Measurements from ENCODE around the gene OR2H1. TPM values are rescaled to one million over a fixed set of nuclear protein-coding genes. Genes with fewer than 3 reads are reported as not detected.

Gene OR2H1
- total RNA-seq, 1 donor from 2014 or later = not detected

DNA sequence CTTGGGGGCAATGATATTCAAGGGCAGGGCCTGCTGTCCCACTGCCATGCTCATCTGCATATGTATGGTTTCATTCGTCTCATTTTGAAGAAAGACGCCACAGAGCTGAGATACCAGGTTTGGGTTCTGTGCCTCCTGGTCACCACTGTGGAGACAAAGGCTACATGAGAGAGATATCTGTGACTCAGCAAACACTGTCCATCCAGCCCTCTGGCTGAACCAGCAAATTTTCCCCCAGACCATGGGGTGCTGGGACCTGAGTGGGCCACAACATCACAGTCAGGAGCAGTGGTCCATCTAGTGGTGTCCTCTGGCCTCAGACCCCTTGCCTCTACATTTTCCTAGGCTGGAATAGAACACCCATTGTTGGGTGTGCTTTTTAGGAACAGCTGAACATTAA, 30.7 kb downstream of the OR2H1 start, which contains the start of gene MAS1L:
Gene MAS1L (minus strand): TSS at position 297 of the 400 bp plus-strand sequence. CDS start 54 bp downstream, at position 243.
- intact Hi-C loops (cut with micrococcal nuclease) = no loop called here
- H3K27me3 Mint-ChIP-seq (ENCODE audit: low read depth) = peaks cover 6% of the 10 kb centered on the region
- H3K27ac Mint-ChIP-seq = no peak within 1 kb of the TSS
- no peaks in the 10 kb centered on the region for H3K4me1 Mint-ChIP-seq (ENCODE audit: low read depth)
- DNase-seq (ENCODE audit: low spot score) = no peak
- H3K9me3 Mint-ChIP-seq = no peaks in the 10 kb centered on the region
- H3K4me3 Mint-ChIP-seq (ENCODE audit: low read depth) = no peak within 1 kb of the TSS
- no peaks in the 10 kb centered on the region for H3K36me3 Mint-ChIP-seq (ENCODE audit: low read depth)

DNA sequence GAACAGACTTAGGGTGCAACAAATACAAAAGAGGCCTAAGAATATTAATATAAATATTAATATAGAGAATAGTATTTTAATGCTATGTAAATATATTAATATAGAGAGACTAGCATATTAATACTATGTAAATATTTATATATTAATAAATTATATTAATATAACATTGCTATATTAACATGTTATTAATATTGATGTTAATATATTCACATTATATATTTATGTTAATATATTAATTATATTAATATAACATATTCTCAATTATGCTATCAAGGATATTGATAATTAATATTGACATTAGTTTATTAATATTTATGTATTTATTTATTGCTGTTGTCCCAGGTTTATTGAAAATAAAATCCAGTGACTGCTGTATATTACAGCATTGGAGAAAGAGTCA, 31.9 kb downstream of the OR2H1 start:
- Mint-ChIP-seq H3K27ac (no peak overlapping the region), H3K36me3 (ENCODE audit: low read depth) (no peaks in the 10 kb centered on the region), H3K9me3 (no peaks in the 10 kb centered on the region), H3K27me3 (ENCODE audit: low read depth) (peaks cover 9% of the 10 kb centered on the region), H3K4me3 (ENCODE audit: low read depth) (no peak overlapping the region), H3K4me1 (ENCODE audit: low read depth) (no peaks in the 10 kb centered on the region)
- intact Hi-C loops (cut with micrococcal nuclease) = no loop called here
- no peak for DNase-seq (ENCODE audit: low spot score)

- Mint-ChIP-seq H3K36me3 (ENCODE audit: low read depth) (no peaks in the 10 kb centered on the region), H3K27me3 (ENCODE audit: low read depth) (peaks cover 9% of the 10 kb centered on the region), H3K27ac (no peak overlapping the region), H3K4me3 (ENCODE audit: low read depth) (no peak overlapping the region), H3K9me3 (no peaks in the 10 kb centered on the region), H3K4me1 (ENCODE audit: low read depth) (no peaks in the 10 kb centered on the region)
- DNase-seq (ENCODE audit: low spot score) = no peak
- intact Hi-C loops (cut with micrococcal nuclease) = no loop called here
Measured at GRCh38 chr6:29489286-29489685, 32.3 kb downstream of the OR2H1 start.

GRCh38 chr6:29490055-29490454, 33.1 kb downstream of the OR2H1 start:
- DNase-seq (ENCODE audit: low spot score) = no peak
- Mint-ChIP-seq H3K27ac (no peak overlapping the region), H3K4me3 (ENCODE audit: low read depth) (no peak overlapping the region), H3K9me3 (no peaks in the 10 kb centered on the region), H3K27me3 (ENCODE audit: low read depth) (peaks cover 9% of the 10 kb centered on the region), H3K4me1 (ENCODE audit: low read depth) (no peaks in the 10 kb centered on the region), H3K36me3 (ENCODE audit: low read depth) (no peaks in the 10 kb centered on the region)
- intact Hi-C loops (cut with micrococcal nuclease) = no loop called here

- H3K27ac Mint-ChIP-seq = no peak overlapping the region
- no peaks in the 10 kb centered on the region for H3K36me3 Mint-ChIP-seq (ENCODE audit: low read depth)
- H3K9me3 Mint-ChIP-seq = no peaks in the 10 kb centered on the region
- no peaks in the 10 kb centered on the region for H3K4me1 Mint-ChIP-seq (ENCODE audit: low read depth)
- no peak for DNase-seq (ENCODE audit: low spot score)
- no peak overlapping the region for H3K4me3 Mint-ChIP-seq (ENCODE audit: low read depth)
- intact Hi-C loops (cut with micrococcal nuclease) = no loop called here
- peaks cover 9% of the 10 kb centered on the region for H3K27me3 Mint-ChIP-seq (ENCODE audit: low read depth)
Measured at GRCh38 chr6:29490552-29490951, 33.6 kb downstream of the OR2H1 start.

- no peak for DNase-seq (ENCODE audit: low spot score)
- intact Hi-C loops (cut with micrococcal nuclease) = no loop called here
Measured at GRCh38 chr6:29491574-29491973, 34.6 kb downstream of the OR2H1 start.

DNA sequence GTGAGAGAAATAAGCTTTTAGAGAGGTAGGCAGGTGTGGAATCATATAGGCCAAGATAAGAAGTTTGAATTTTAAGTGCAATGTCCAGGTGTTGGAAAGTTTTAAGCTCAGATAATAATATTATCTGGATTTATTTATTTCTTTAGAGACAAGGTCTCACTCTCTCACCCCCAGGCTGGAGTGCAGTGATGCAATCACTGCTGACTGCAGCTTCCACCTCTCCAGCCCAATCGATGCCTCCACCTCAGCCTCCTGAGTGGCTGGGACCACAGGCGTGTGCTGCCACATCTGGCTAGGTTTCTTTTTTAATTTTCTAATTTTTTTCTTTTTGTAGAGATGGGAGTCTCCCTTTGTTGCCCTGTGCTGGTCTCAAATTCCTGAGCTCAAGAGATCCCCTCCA, 36.3 kb downstream of the OR2H1 start:
- peaks cover 16% of the 10 kb centered on the region for H3K27me3 Mint-ChIP-seq (ENCODE audit: low read depth)
- H3K4me1 Mint-ChIP-seq (ENCODE audit: low read depth) = no peaks in the 10 kb centered on the region
- H3K9me3 Mint-ChIP-seq = no peaks in the 10 kb centered on the region
- intact Hi-C loops (cut with micrococcal nuclease) = no loop called here
- H3K27ac Mint-ChIP-seq = no peak overlapping the region
- DNase-seq (ENCODE audit: low spot score) = no peak
- no peak overlapping the region for H3K4me3 Mint-ChIP-seq (ENCODE audit: low read depth)
- no peaks in the 10 kb centered on the region for H3K36me3 Mint-ChIP-seq (ENCODE audit: low read depth)

More at GRCh38 chr6:29491574-29491973, 34.6 kb downstream of the OR2H1 start:
- no peak overlapping the region for H3K27ac Mint-ChIP-seq
- H3K9me3 Mint-ChIP-seq = no peaks in the 10 kb centered on the region
- no peak overlapping the region for H3K4me3 Mint-ChIP-seq (ENCODE audit: low read depth)
- H3K4me1 Mint-ChIP-seq (ENCODE audit: low read depth) = no peaks in the 10 kb centered on the region
- no peaks in the 10 kb centered on the region for H3K36me3 Mint-ChIP-seq (ENCODE audit: low read depth)
- H3K27me3 Mint-ChIP-seq (ENCODE audit: low read depth) = peaks cover 11% of the 10 kb centered on the region

DNA sequence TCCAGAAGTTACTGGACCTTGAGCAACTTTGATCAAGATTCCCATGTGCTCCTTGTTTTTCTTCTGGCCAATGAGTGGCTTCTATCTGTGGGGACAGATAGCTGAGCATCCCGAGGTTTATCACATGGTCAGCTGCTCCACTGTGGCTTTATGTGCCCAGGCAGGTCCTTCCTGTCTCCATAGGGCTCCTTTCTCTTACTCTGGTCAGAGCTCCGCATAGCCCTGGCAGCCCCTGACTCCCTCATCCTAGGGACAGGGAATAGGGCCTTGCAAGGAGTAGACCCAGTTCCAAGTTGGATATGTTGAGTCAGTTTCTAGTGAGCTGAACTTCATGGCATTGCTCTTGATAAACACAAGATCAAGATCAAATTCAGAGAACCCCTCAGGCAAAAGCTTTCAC, 37.2 kb downstream of the OR2H1 start:
- H3K4me1 Mint-ChIP-seq (ENCODE audit: low read depth) = no peaks in the 10 kb centered on the region
- DNase-seq (ENCODE audit: low spot score) = no peak
- H3K27me3 Mint-ChIP-seq (ENCODE audit: low read depth) = peaks cover 24% of the 10 kb centered on the region
- no peak overlapping the region for H3K27ac Mint-ChIP-seq
- no peak overlapping the region for H3K4me3 Mint-ChIP-seq (ENCODE audit: low read depth)
- H3K36me3 Mint-ChIP-seq (ENCODE audit: low read depth) = no peaks in the 10 kb centered on the region
- intact Hi-C loops (cut with micrococcal nuclease) = no loop called here
- H3K9me3 Mint-ChIP-seq = no peaks in the 10 kb centered on the region

GRCh38 chr6:29495571-29495970, 38.6 kb downstream of the OR2H1 start:
- no peaks in the 10 kb centered on the region for H3K9me3 Mint-ChIP-seq
- H3K4me3 Mint-ChIP-seq (ENCODE audit: low read depth) = no peak overlapping the region
- H3K36me3 Mint-ChIP-seq (ENCODE audit: low read depth) = no peaks in the 10 kb centered on the region
- H3K27me3 Mint-ChIP-seq (ENCODE audit: low read depth) = peaks cover 26% of the 10 kb centered on the region
- no peak overlapping the region for H3K27ac Mint-ChIP-seq
- intact Hi-C loops (cut with micrococcal nuclease) = no loop called here
- H3K4me1 Mint-ChIP-seq (ENCODE audit: low read depth) = no peaks in the 10 kb centered on the region
- DNase-seq (ENCODE audit: low spot score) = no peak

DNA sequence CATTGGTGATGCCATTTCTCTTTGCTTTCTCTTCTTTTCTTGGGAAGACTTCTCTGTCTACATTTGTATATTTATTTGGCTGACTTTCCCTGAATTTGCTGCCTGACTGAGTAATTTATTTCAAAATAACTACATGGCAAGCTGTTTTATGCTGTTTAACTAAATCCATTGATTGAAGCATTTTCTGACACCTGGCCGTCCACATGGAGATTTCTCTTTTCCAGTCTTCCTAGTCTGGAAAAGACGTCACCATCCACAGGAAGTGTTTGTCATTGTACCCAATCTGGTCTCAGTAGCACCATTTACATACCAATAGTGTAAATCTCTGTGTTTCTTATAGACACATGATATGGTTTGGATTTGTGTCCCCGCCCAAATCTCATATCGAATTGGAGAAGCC, 40.0 kb downstream of the OR2H1 start:
- no peaks in the 10 kb centered on the region for H3K36me3 Mint-ChIP-seq (ENCODE audit: low read depth)
- no peaks in the 10 kb centered on the region for H3K4me1 Mint-ChIP-seq (ENCODE audit: low read depth)

GRCh38 chr6:29499704-29500103, 42.7 kb downstream of the OR2H1 start:
- Mint-ChIP-seq H3K4me1 (ENCODE audit: low read depth) (no peaks in the 10 kb centered on the region), H3K27ac (no peak overlapping the region), H3K4me3 (ENCODE audit: low read depth) (no peak overlapping the region), H3K9me3 (no peaks in the 10 kb centered on the region), H3K36me3 (ENCODE audit: low read depth) (no peaks in the 10 kb centered on the region), H3K27me3 (ENCODE audit: low read depth) (peaks cover 24% of the 10 kb centered on the region)
- intact Hi-C loops (cut with micrococcal nuclease) = no loop called here
- no peak for DNase-seq (ENCODE audit: low spot score)

More for the DNA sequence above, 40.0 kb downstream of the OR2H1 start:
- H3K9me3 Mint-ChIP-seq = no peaks in the 10 kb centered on the region
- DNase-seq (ENCODE audit: low spot score) = no peak
- no peak overlapping the region for H3K27ac Mint-ChIP-seq
- H3K4me3 Mint-ChIP-seq (ENCODE audit: low read depth) = no peak overlapping the region
- H3K27me3 Mint-ChIP-seq (ENCODE audit: low read depth) = peaks cover 24% of the 10 kb centered on the region
- intact Hi-C loops (cut with micrococcal nuclease) = no loop called here

GRCh38 chr6:29500594-29500993, 43.6 kb downstream of the OR2H1 start:
- intact Hi-C loops (cut with micrococcal nuclease) = no loop called here
- DNase-seq (ENCODE audit: low spot score) = no peak
- H3K36me3 Mint-ChIP-seq (ENCODE audit: low read depth) = no peaks in the 10 kb centered on the region
- no peak overlapping the region for H3K27ac Mint-ChIP-seq
- no peaks in the 10 kb centered on the region for H3K4me1 Mint-ChIP-seq (ENCODE audit: low read depth)
- no peaks in the 10 kb centered on the region for H3K9me3 Mint-ChIP-seq
- peaks cover 21% of the 10 kb centered on the region for H3K27me3 Mint-ChIP-seq (ENCODE audit: low read depth)
- no peak overlapping the region for H3K4me3 Mint-ChIP-seq (ENCODE audit: low read depth)

DNA sequence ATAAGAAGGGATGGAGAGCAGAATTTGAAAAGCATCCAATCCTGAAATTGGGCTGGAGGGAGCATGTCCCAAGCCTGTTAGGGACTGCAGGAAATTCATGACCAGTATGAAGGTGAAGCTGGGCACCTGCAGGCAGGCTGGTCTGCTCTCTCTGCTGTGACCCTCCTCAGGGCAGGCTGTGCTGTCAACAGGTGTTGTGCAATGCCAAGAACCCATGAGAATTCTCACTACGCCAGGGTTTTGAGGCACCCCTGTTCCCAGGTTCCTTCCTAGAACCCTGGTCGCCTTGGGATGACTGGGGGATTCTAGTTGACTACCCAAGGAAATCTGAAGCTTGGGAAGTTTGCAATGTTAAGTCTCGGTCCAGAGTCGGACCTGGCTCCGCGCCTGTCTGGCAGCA, 44.2 kb downstream of the OR2H1 start:
- Mint-ChIP-seq H3K27ac (no peak overlapping the region), H3K4me1 (ENCODE audit: low read depth) (no peaks in the 10 kb centered on the region), H3K27me3 (ENCODE audit: low read depth) (peaks cover 21% of the 10 kb centered on the region), H3K36me3 (ENCODE audit: low read depth) (no peaks in the 10 kb centered on the region), H3K9me3 (no peaks in the 10 kb centered on the region), H3K4me3 (ENCODE audit: low read depth) (no peak overlapping the region)
- DNase-seq (ENCODE audit: low spot score) = no peak
- intact Hi-C loops (cut with micrococcal nuclease) = no loop called here

DNA sequence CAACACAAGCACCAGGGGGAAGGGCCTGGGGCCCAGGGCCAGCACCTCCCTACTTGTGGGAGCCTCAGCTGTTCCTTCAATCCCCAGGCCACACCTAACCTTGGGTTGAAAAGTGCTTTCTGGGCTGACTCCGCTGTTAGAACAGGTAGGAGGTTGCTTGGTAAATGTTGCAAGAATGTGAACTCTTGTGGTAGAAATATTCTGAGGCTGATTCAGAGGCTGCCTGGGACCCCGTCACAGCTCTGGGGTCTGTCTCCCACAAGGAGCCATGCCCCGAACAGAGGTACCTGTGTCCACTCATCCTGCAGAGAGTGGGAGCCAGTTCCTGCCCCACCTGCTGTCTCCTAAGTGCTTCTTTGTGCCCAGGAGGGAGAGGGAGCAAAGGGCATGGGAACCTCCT, 45.2 kb downstream of the OR2H1 start:
- no peak overlapping the region for H3K4me3 Mint-ChIP-seq (ENCODE audit: low read depth)
- H3K4me1 Mint-ChIP-seq (ENCODE audit: low read depth) = no peaks in the 10 kb centered on the region
- peaks cover 13% of the 10 kb centered on the region for H3K27me3 Mint-ChIP-seq (ENCODE audit: low read depth)
- DNase-seq (ENCODE audit: low spot score) = no peak
- H3K36me3 Mint-ChIP-seq (ENCODE audit: low read depth) = no peaks in the 10 kb centered on the region
- intact Hi-C loops (cut with micrococcal nuclease) = no loop called here
- no peak overlapping the region for H3K27ac Mint-ChIP-seq
- H3K9me3 Mint-ChIP-seq = no peaks in the 10 kb centered on the region

Measured in activated T-helper 2 cell treated with anti-CD3 and anti-CD28 coated beads, Interferon-gamma antibody, Interleukin-2, Interleukin-4, amounts not matched to agents 10 μg/mL and 5 μg/mL and 100 μg/mL, durations not matched to agents 14 hours and 24 hours and 36 hours (primary cell).